Kidney epithelial cell (primary cell): ENCODE results near the gene ELFN2. TPM values are rescaled to one million over a fixed set of nuclear protein-coding genes. Genes with fewer than 3 reads are reported as not detected.

Experiments used
- DNase-seq: peaks from one replicate; pipeline ENCODE4 v3.0.0-alpha.2; 2010; ENCODE audit warnings: low read depth
- H3K27me3 ChIP-seq: 2 replicates; pipeline ENCODE4 v1.6.0; 2011; ENCODE audit warnings: low read length; ENCODE audit not compliant: control insufficient read depth, insufficient read depth
- H3K36me3 ChIP-seq: 2 replicates; pipeline ENCODE4 v1.5.1; 2011; ENCODE audit warnings: low read length; ENCODE audit not compliant: control insufficient read depth, insufficient read depth
- H3K4me3 ChIP-seq: 2 replicates; pipeline ENCODE4 v1.5.1; 2011; ENCODE audit warnings: low read depth, mild to moderate bottlenecking, control low read depth, low read length
- total RNA-seq: library from RNA; depleted of rRNA; stranded (reverse); fragments of >200 nt; gene quantifications from 2 replicates; pipeline ENCODE4 v1.2.3, GENCODE V29; 2015
- TF ChIP-seq, protein P1 (sequence below): IDR thresholded peaks from 2 replicates; pipeline ENCODE4 v1.5.1; 2011; ENCODE audit warnings: mild to moderate bottlenecking, moderate library complexity, low read length, control low read depth, inconsistent platforms; ENCODE audit not compliant: insufficient read depth, poor library complexity, severe bottlenecking

The ELFN2 gene
- total RNA-seq, 1 donor from 2014 or later: 0.96 TPM

DNA sequence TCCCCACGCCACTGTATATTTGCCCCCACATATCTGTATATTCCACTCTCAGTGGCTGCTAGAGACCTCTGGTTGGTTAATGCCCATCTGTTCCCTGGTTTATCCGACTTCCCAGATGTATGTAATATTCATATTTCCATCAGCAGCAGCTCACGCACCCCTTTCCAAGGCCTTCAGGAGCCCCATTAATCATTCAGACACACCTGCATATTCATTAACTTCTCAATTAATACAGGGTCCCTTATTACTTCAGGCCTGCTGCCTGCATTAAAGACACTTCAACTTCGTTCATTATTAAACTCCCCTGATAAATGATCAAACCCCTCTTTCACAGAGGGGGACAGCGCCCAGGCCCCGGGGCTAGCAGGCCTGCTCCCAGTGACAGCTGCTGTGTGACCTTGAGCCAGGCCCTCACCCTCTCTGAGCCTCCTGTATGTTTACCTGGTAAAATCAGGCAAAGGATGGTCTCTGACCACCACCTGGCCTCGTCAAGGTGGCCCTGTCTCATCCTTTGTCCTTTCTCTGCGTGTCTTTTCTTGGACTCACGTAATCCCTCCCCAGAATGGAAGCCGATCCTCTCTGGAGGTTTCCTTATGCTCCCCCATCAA, 34.5 kb downstream of the ELFN2 start:
- no peak overlapping the region for H3K4me3 ChIP-seq
- TF ChIP-seq, protein P1, sequence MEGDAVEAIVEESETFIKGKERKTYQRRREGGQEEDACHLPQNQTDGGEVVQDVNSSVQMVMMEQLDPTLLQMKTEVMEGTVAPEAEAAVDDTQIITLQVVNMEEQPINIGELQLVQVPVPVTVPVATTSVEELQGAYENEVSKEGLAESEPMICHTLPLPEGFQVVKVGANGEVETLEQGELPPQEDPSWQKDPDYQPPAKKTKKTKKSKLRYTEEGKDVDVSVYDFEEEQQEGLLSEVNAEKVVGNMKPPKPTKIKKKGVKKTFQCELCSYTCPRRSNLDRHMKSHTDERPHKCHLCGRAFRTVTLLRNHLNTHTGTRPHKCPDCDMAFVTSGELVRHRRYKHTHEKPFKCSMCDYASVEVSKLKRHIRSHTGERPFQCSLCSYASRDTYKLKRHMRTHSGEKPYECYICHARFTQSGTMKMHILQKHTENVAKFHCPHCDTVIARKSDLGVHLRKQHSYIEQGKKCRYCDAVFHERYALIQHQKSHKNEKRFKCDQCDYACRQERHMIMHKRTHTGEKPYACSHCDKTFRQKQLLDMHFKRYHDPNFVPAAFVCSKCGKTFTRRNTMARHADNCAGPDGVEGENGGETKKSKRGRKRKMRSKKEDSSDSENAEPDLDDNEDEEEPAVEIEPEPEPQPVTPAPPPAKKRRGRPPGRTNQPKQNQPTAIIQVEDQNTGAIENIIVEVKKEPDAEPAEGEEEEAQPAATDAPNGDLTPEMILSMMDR: no peak
- H3K27me3 ChIP-seq: no peaks in the 10 kb centered on the region
- DNase-seq: no peak
- H3K36me3 ChIP-seq: no peaks in the 10 kb centered on the region

DNA sequence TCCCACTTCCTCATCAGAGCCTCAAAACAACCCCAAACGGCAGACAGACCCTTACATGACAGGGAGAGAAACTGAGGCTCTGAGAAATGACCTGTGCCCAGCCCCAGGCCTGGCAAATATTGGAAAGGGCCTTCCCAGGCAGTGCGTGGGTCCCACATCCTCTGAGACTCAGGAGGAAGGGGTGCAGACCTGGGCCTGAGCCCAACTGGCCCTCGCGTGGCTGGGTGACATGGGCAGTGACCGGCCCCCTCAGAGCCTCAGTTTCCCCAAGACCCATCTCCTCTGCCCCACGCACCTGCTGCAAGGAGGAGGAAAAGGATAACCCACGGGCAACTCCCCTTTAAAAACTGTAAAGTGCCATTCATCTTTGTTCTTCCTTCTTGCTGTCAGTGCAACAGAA, 35.6 kb downstream of the ELFN2 start:
- H3K4me3 ChIP-seq: no peak overlapping the region
- DNase-seq: no peak
- TF ChIP-seq, protein P1: no peak
- H3K27me3 ChIP-seq: no peaks in the 10 kb centered on the region
- H3K36me3 ChIP-seq: no peaks in the 10 kb centered on the region

DNA sequence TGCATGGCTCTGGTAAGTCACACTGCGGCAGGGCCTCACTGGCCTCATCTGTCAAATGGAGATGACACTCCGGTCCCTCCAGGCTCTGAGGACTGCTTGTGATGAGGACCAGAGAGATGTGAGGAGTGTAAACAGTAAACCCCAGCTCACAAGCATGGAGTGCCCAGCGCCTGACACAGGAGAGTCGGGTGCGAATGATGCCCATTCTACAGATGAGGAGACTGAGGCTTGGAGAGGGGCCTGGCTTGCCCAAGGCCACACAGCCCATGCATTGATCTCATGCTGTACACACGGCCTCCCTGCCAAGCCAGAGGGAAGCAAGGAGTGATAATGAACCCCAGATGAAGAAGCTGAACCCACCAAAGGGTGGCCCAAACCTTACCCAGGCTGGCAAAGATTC, 37.2 kb downstream of the ELFN2 start:
- Histone ChIP-seq H3K27me3 (no peaks in the 10 kb centered on the region), H3K4me3 (no peak overlapping the region), H3K36me3 (no peaks in the 10 kb centered on the region)
- TF ChIP-seq, protein P1: no peak
- DNase-seq: no peak

DNA sequence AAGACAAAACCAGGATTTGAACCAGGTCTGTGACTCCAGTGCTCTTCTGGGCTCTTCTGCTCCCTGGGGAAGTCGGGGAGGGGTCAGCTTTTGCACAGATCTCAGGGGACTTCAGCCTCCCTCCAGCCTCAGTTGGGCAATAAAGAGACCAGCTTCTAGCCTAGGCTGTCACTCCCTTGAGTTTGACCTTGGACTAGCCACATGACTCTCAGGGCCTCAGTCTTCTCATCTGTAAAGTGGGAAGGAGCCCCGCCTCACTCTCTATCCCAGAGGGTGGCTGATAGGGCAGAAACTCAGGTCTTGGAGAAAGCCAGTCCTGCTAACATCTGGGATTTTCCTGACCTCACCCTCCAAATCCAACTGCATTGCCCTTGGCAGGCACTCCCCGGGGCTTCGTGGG, 38.7 kb downstream of the ELFN2 start:
- TF ChIP-seq, protein P1: no peak
- H3K36me3 ChIP-seq: no peaks in the 10 kb centered on the region
- no peak for DNase-seq

DNA sequence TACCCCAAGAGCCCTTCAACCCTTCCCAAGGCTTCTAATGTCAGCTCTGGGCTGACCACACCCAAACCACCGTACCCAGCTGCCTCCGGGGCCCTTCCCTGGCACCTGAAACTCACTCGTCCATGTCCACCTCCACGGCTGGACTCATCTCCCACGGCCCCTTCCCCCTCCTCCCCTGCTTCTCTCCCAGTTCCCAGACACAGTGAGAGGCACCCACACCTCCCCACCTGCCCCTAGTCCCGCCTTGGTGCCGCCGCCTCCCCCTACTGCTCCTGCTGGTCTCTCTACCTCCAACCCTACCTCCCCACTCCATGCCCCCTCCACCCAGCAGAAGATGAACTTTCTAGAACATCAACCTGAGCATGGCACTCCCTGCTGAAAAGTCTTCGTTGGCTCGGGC, 39.5 kb downstream of the ELFN2 start:
- DNase-seq: no peak

More for the DNA sequence above, 38.7 kb downstream of the ELFN2 start:
- no peak overlapping the region for H3K4me3 ChIP-seq
- H3K27me3 ChIP-seq: no peaks in the 10 kb centered on the region

More for the DNA sequence above, 39.5 kb downstream of the ELFN2 start:
- TF ChIP-seq, protein P1: no peak
- no peaks in the 10 kb centered on the region for H3K27me3 ChIP-seq
- no peaks in the 10 kb centered on the region for H3K36me3 ChIP-seq
- no peak overlapping the region for H3K4me3 ChIP-seq
